ENCODE results near the gene DNLZ.

DNA sequence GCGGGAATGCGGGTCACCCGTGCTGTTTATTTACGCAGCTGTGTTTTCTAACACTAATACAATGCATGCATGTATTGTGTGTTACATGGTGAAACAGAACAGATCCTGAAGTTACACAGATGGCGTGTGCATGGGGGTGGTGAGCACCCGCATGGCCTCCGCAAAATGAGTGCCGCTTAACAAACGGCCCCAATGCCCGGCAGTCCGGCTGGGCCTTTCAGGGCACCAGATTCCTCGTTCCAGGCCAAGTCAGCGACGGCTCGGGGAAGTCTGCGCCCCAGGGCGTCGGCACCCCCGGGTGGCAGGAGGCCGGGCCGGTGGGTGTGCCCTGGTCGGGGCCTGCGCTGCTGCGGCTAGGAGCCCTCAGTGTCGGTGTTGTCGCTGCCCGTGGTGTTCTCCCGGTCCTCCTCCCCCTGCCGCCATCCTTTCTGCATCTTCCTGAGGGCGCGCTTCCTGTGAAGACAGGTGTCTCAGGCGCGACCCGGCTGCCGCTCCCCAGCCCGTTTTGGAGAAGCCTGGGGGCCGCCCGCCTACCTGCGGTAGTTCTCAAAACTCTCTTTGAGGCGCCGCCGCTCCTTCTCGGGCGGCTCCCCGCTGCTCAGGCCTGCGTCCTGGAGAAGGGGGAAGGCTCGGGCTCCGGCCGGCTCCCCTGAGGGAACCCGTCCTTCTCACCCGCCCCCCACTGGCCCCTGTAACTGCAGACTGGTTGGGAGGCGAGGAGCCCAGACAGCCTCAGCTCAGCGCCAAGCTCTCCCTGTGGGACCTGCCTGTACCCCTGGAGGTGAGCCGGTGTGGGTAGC, 605 bp upstream of the DNLZ start:
- TF ChIP-seq POLR2A (IDR thresholded peaks at IDR 0.05) (no peak), CTCF (IDR thresholded peaks at IDR 0.05 in 8 of 11, conservative IDR thresholded peaks at IDR 0.05 in 3 of 11) (peak in 6 of 11 experiments; percentile 2 to 81 (median 53)), POLR2AphosphoS5 (IDR thresholded peaks at IDR 0.05) (no peak)

Data from spleen (tissue), 7 donors.